ENCODE results near the gene OTUB1. TPM values are rescaled to one million over a fixed set of nuclear protein-coding genes. Genes with fewer than 3 reads are reported as not detected.

The OTUB1 gene
- total and polyA plus RNA-seq, 2 of the 13 experiments (the other 11 are each of a cell fraction or from before 2014, with no cell fraction given) = 58.8 to 130 TPM

DNA sequence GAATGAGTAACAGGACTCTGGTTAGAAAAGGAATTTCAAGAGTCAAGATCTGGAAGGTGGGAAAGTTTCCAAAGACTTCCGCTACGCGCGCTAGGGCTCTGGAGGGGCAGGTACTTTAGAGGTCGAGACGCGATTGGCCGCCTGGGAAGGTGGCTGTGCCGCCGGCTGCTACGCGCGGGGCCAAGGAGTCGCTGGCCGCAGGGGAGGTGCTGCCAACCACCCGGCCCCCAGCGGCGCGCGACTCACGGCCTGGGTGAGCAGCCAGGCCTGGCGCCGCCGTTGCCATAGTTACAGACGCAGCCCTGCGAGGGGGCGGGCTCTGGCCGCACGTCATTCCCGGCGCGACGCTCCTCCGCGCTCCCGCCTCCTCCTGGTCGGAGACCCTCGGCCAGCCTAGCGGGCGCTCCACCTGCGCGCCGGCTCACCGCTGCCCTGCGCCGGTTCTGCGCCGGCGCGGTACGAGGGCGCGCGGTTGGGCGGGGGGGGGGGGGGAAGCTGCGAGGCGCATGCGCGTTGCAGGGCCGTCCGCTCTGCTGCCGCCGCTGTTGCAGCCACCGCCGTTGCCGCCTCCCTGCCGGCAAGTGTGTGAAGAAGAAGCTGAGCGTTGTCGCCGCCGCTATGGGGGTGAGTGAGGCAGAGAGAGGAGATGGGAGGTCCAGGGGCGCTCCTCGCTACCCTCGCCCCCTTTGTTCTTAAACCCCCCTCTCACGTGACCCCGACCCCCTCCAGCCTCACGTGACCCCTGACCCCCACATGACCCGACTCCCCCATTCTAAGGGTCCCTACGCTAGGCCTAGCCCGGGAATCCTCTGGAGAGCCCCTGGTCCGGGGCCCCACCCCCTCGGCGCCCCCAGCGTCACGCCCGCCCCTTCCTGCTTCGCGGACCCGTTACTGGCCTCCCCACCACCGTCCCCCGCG lies 47.5 kb upstream of the OTUB1 start, which contains the start of gene NAA40 (continued):
- TF ChIP-seq, protein P1, sequence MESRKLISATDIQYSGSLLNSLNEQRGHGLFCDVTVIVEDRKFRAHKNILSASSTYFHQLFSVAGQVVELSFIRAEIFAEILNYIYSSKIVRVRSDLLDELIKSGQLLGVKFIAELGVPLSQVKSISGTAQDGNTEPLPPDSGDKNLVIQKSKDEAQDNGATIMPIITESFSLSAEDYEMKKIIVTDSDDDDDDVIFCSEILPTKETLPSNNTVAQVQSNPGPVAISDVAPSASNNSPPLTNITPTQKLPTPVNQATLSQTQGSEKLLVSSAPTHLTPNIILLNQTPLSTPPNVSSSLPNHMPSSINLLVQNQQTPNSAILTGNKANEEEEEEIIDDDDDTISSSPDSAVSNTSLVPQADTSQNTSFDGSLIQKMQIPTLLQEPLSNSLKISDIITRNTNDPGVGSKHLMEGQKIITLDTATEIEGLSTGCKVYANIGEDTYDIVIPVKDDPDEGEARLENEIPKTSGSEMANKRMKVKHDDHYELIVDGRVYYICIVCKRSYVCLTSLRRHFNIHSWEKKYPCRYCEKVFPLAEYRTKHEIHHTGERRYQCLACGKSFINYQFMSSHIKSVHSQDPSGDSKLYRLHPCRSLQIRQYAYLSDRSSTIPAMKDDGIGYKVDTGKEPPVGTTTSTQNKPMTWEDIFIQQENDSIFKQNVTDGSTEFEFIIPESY (CRISPR knock-in tag; IDR thresholded peaks at IDR 0.05) = no peak
- TF ChIP-seq, protein P2, sequence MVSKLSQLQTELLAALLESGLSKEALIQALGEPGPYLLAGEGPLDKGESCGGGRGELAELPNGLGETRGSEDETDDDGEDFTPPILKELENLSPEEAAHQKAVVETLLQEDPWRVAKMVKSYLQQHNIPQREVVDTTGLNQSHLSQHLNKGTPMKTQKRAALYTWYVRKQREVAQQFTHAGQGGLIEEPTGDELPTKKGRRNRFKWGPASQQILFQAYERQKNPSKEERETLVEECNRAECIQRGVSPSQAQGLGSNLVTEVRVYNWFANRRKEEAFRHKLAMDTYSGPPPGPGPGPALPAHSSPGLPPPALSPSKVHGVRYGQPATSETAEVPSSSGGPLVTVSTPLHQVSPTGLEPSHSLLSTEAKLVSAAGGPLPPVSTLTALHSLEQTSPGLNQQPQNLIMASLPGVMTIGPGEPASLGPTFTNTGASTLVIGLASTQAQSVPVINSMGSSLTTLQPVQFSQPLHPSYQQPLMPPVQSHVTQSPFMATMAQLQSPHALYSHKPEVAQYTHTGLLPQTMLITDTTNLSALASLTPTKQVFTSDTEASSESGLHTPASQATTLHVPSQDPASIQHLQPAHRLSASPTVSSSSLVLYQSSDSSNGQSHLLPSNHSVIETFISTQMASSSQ (IDR thresholded peaks at IDR 0.05; ENCODE audit: low read depth) = no peak
- TF ChIP-seq, protein P2 (CRISPR knock-in tag; IDR thresholded peaks at IDR 0.05; ENCODE audit: borderline replicate concordance) = 0 out of 2 replicates have a peak, but pooled peaks have one; percentile 42
- TF ChIP-seq ZFY (CRISPR knock-in tag; IDR thresholded peaks at IDR 0.05) = peak; percentile 92
- no peak for TF ChIP-seq SMARCE1 (IDR thresholded peaks at IDR 0.05; ENCODE audit: borderline replicate concordance)
- TF ChIP-seq NFRKB (IDR thresholded peaks at IDR 0.05) = no peak
- no peak for TF ChIP-seq HOXA9 (CRISPR knock-in tag; IDR thresholded peaks at IDR 0.05; ENCODE audit: borderline replicate concordance)
- no peak for TF ChIP-seq GTF2F1 (IDR thresholded peaks at IDR 0.05; ENCODE audit: low read length)
- TF ChIP-seq, protein P3, sequence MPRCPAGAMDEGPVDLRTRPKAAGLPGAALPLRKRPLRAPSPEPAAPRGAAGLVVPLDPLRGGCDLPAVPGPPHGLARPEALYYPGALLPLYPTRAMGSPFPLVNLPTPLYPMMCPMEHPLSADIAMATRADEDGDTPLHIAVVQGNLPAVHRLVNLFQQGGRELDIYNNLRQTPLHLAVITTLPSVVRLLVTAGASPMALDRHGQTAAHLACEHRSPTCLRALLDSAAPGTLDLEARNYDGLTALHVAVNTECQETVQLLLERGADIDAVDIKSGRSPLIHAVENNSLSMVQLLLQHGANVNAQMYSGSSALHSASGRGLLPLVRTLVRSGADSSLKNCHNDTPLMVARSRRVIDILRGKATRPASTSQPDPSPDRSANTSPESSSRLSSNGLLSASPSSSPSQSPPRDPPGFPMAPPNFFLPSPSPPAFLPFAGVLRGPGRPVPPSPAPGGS (CRISPR knock-in tag; IDR thresholded peaks at IDR 0.05) = no peak
- no peak for TF ChIP-seq ZBTB1 (CRISPR knock-in tag; IDR thresholded peaks at IDR 0.05; ENCODE audit: borderline replicate concordance)
- TF ChIP-seq MAFF (IDR thresholded peaks at IDR 0.05; ENCODE audit: low read depth, low read length) = no peak
- TF ChIP-seq ZNF747 (CRISPR knock-in tag; IDR thresholded peaks at IDR 0.05; ENCODE audit: borderline replicate concordance) = no peak
- TF ChIP-seq MYNN (CRISPR knock-in tag; IDR thresholded peaks at IDR 0.05; ENCODE audit: low read depth) = no peak
- TF ChIP-seq, protein P4, sequence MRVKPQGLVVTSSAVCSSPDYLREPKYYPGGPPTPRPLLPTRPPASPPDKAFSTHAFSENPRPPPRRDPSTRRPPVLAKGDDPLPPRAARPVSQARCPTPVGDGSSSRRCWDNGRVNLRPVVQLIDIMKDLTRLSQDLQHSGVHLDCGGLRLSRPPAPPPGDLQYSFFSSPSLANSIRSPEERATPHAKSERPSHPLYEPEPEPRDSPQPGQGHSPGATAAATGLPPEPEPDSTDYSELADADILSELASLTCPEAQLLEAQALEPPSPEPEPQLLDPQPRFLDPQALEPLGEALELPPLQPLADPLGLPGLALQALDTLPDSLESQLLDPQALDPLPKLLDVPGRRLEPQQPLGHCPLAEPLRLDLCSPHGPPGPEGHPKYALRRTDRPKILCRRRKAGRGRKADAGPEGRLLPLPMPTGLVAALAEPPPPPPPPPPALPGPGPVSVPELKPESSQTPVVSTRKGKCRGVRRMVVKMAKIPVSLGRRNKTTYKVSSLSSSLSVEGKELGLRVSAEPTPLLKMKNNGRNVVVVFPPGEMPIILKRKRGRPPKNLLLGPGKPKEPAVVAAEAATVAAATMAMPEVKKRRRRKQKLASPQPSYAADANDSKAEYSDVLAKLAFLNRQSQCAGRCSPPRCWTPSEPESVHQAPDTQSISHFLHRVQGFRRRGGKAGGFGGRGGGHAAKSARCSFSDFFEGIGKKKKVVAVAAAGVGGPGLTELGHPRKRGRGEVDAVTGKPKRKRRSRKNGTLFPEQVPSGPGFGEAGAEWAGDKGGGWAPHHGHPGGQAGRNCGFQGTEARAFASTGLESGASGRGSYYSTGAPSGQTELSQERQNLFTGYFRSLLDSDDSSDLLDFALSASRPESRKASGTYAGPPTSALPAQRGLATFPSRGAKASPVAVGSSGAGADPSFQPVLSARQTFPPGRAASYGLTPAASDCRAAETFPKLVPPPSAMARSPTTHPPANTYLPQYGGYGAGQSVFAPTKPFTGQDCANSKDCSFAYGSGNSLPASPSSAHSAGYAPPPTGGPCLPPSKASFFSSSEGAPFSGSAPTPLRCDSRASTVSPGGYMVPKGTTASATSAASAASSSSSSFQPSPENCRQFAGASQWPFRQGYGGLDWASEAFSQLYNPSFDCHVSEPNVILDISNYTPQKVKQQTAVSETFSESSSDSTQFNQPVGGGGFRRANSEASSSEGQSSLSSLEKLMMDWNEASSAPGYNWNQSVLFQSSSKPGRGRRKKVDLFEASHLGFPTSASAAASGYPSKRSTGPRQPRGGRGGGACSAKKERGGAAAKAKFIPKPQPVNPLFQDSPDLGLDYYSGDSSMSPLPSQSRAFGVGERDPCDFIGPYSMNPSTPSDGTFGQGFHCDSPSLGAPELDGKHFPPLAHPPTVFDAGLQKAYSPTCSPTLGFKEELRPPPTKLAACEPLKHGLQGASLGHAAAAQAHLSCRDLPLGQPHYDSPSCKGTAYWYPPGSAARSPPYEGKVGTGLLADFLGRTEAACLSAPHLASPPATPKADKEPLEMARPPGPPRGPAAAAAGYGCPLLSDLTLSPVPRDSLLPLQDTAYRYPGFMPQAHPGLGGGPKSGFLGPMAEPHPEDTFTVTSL (CRISPR knock-in tag; IDR thresholded peaks at IDR 0.05; ENCODE audit: borderline replicate concordance) = no peak
- TF ChIP-seq HOXA7 (CRISPR knock-in tag; IDR thresholded peaks at IDR 0.05) = no peak
- TF ChIP-seq HES4 (CRISPR knock-in tag; IDR thresholded peaks at IDR 0.05; ENCODE audit: borderline replicate concordance) = no peak
